Karpas-422 (cell line): ENCODE measurements around the gene C19orf81. TPM values are rescaled to one million over a fixed set of nuclear protein-coding genes. Genes with fewer than 3 reads are reported as not detected.
A peak's percentile ranks its signal among the peaks of the same experiment; 100 is the strongest.

Source experiments
- DNase-seq: peaks from one replicate; pipeline ENCODE4 v3.0.0-alpha.2; 2015
- H2AFZ ChIP-seq: fragments of 200-600 bp; sonication (generic); 2 replicates; pipeline ENCODE4 v1.6.1; 2014; ENCODE audit warnings: antibody characterized with exemption, low read length, mixed read lengths
- H3K27ac ChIP-seq: fragments of 200-600 bp; sonication (generic); 2 replicates; pipeline ENCODE4 v1.5.1; 2014; ENCODE audit warnings: mild to moderate bottlenecking, low read length, moderate library complexity
- H3K27me3 ChIP-seq: fragments of 200-600 bp; sonication (generic); 2 replicates; pipeline ENCODE4 v1.6.1; 2014; ENCODE audit warnings: low read length, mixed read lengths
- H3K36me3 ChIP-seq: fragments of 200-600 bp; sonication (generic); 2 replicates; pipeline ENCODE4 v1.6.1; 2014; ENCODE audit warnings: low read length, mixed read lengths; ENCODE audit not compliant: insufficient read depth
- H3K4me1 ChIP-seq: fragments of 200-600 bp; sonication (generic); 2 replicates; pipeline ENCODE4 v1.6.1; 2014; ENCODE audit warnings: mild to moderate bottlenecking, low read length, mixed read lengths
- H3K4me2 ChIP-seq: fragments of 200-600 bp; sonication (generic); 2 replicates; pipeline ENCODE4 v1.6.1; 2014; ENCODE audit warnings: low read length, low read depth, mild to moderate bottlenecking; ENCODE audit not compliant: poor library complexity, severe bottlenecking
- H3K4me3 ChIP-seq: fragments of 200-600 bp; sonication (generic); 2 replicates; pipeline ENCODE4 v1.5.1; 2014; ENCODE audit warnings: mild to moderate bottlenecking, antibody characterized with exemption, low read length, mixed read lengths
- H3K79me2 ChIP-seq: fragments of 200-600 bp; sonication (generic); 2 replicates; pipeline ENCODE4 v1.6.1; 2014; ENCODE audit warnings: mild to moderate bottlenecking, low read length, mixed read lengths
- H3K9ac ChIP-seq: fragments of 200-600 bp; sonication (generic); 2 replicates; pipeline ENCODE4 v1.6.0; 2014; ENCODE audit warnings: low read length
- H3K9me2 ChIP-seq: fragments of 200-600 bp; sonication (generic), shearing (Covaris generic); replicated peaks from 2 replicates; pipeline ENCODE4 v1.6.0; 2014; ENCODE audit warnings: mild to moderate bottlenecking, low read length, moderate library complexity; ENCODE audit not compliant: insufficient read depth
- H3K9me3 ChIP-seq: fragments of 300-700, 200-600 bp; sonication (generic); 2 replicates; pipeline ENCODE4 v1.6.1; 2014; ENCODE audit warnings: low read length, mixed read lengths
- H4K20me1 ChIP-seq: fragments of 200-600 bp; sonication (generic); 2 replicates; pipeline ENCODE4 v1.6.1; 2014; ENCODE audit warnings: mild to moderate bottlenecking, antibody characterized with exemption, low read length, low read depth; ENCODE audit not compliant: insufficient read depth
- total RNA-seq: library from RNA; depleted of rRNA; stranded (reverse); fragments of >200 nt; shearing (Covaris generic); gene quantifications from 2 replicates; pipeline ENCODE4 v1.2.3, GENCODE V29; 2014; ENCODE audit warnings: low replicate concordance; rRNA removed

Gene C19orf81
- total RNA-seq, 1 experiment from 2014 or later: not detected

- H3K4me2 ChIP-seq: no peak overlapping the region
- H4K20me1 ChIP-seq: peaks cover 4% of the 10 kb centered on the region; the same call in 1 of the 2 replicates
- no peak overlapping the region for H2AFZ ChIP-seq
- no peaks in the 10 kb centered on the region for H3K27me3 ChIP-seq
- no peaks in the 10 kb centered on the region for H3K4me1 ChIP-seq
- H3K36me3 ChIP-seq: no peaks in the 10 kb centered on the region
- no peaks in the 10 kb centered on the region for H3K79me2 ChIP-seq
- H3K27ac ChIP-seq: no peak overlapping the region
- H3K9me2 ChIP-seq: no peaks in the 10 kb centered on the region
- H3K9ac ChIP-seq: no peak overlapping the region
- no peaks in the 10 kb centered on the region for H3K9me3 ChIP-seq
- no peak overlapping the region for H3K4me3 ChIP-seq
- no peak for DNase-seq
Measured at GRCh38 chr19:50702871-50703829, 53.9 kb downstream of the C19orf81 start.

- Histone ChIP-seq H2AFZ (no peak overlapping the region), H3K9ac (no peak overlapping the region), H4K20me1 (peaks cover 4% of the 10 kb centered on the region; the same call in 1 of the 2 replicates), H3K4me3 (no peak overlapping the region), H3K36me3 (no peaks in the 10 kb centered on the region), H3K9me3 (no peaks in the 10 kb centered on the region), H3K9me2 (no peaks in the 10 kb centered on the region), H3K27ac (no peak overlapping the region), H3K4me2 (no peak overlapping the region), H3K27me3 (no peaks in the 10 kb centered on the region), H3K4me1 (no peaks in the 10 kb centered on the region), H3K79me2 (no peaks in the 10 kb centered on the region)
- DNase-seq: no peak
Measured at GRCh38 chr19:50703915-50704796, 54.9 kb downstream of the C19orf81 start.

- Histone ChIP-seq H3K4me2 (no peak overlapping the region), H3K9me2 (no peaks in the 10 kb centered on the region), H3K27ac (no peak overlapping the region), H3K9me3 (no peaks in the 10 kb centered on the region), H3K9ac (no peak overlapping the region), H3K27me3 (no peaks in the 10 kb centered on the region), H3K36me3 (no peaks in the 10 kb centered on the region), H3K4me1 (no peaks in the 10 kb centered on the region), H2AFZ (no peak overlapping the region), H3K4me3 (no peak overlapping the region), H4K20me1 (peaks cover 4% of the 10 kb centered on the region; the same call in 1 of the 2 replicates), H3K79me2 (no peaks in the 10 kb centered on the region)
- DNase-seq: peak; percentile 87
Measured at GRCh38 chr19:50705422-50706019, 56.3 kb downstream of the C19orf81 start.

GRCh38 chr19:50706387-50706786, 57.1 kb downstream of the C19orf81 start:
- Histone ChIP-seq H3K4me1 (no peaks in the 10 kb centered on the region), H4K20me1 (peaks cover 4% of the 10 kb centered on the region; the same call in 1 of the 2 replicates), H3K36me3 (no peaks in the 10 kb centered on the region), H3K79me2 (no peaks in the 10 kb centered on the region), H3K9me3 (no peaks in the 10 kb centered on the region), H3K9me2 (no peaks in the 10 kb centered on the region), H2AFZ (no peak overlapping the region), H3K4me2 (no peak overlapping the region), H3K9ac (no peak overlapping the region), H3K27ac (no peak overlapping the region), H3K27me3 (no peaks in the 10 kb centered on the region), H3K4me3 (no peak overlapping the region)
- DNase-seq: no peak

GRCh38 chr19:50708179-50708879, 59.1 kb downstream of the C19orf81 start:
- Histone ChIP-seq H3K4me1 (no peaks in the 10 kb centered on the region), H3K4me3 (no peak overlapping the region), H3K9me2 (no peaks in the 10 kb centered on the region), H3K9me3 (no peaks in the 10 kb centered on the region), H3K27ac (no peak overlapping the region), H3K4me2 (no peak overlapping the region), H3K79me2 (no peaks in the 10 kb centered on the region), H3K27me3 (no peaks in the 10 kb centered on the region), H2AFZ (no peak overlapping the region), H3K9ac (no peak overlapping the region), H4K20me1 (peaks cover 4% of the 10 kb centered on the region; the same call in 1 of the 2 replicates), H3K36me3 (no peaks in the 10 kb centered on the region)
- DNase-seq: peak; percentile 74

Other genes with a start within 250 kb of the C19orf81 start
- gene SPIB, start 230.5 kb upstream of the C19orf81 start, total RNA-seq: 221 and 239 TPM in 2 replicates
- gene MYBPC2, start 216.6 kb upstream of the C19orf81 start, total RNA-seq: 23.4 and 48.3 TPM in 2 replicates
- gene EMC10, start 172.9 kb upstream of the C19orf81 start, total RNA-seq: 63.7 and 93.4 TPM in 2 replicates
- 1.2 TPM in 1 of 2 replicates, not detected in the other for gene GARIN5A, start 172.6 kb upstream of the C19orf81 start, total RNA-seq
- gene JOSD2, start 138.3 kb upstream of the C19orf81 start, total RNA-seq: 15.8 and 42.3 TPM in 2 replicates
- not detected in 2 replicates for gene ASPDH, start 135.5 kb upstream of the C19orf81 start, total RNA-seq
- not detected in 2 replicates for gene LRRC4B, start 81.0 kb upstream of the C19orf81 start, total RNA-seq
- gene SYT3, start 9.6 kb upstream of the C19orf81 start, total RNA-seq: 0.11 TPM in 1 of 2 replicates, not detected in the other
- not detected in 2 replicates for gene SHANK1, start 70.4 kb downstream of the C19orf81 start, total RNA-seq
- 0.47 and 1.6 TPM in 2 replicates for gene CLEC11A, start 73.9 kb downstream of the C19orf81 start, total RNA-seq
- not detected in 2 replicates for gene GPR32, start 121.0 kb downstream of the C19orf81 start, total RNA-seq
- gene ACP4, start 141.0 kb downstream of the C19orf81 start, total RNA-seq: not detected in 2 replicates
- not detected in 2 replicates for gene KLK1, start 174.3 kb downstream of the C19orf81 start, total RNA-seq
- gene KLK15, start 184.1 kb downstream of the C19orf81 start, total RNA-seq: not detected in 2 replicates
- not detected in 2 replicates for gene KLK3, start 205.5 kb downstream of the C19orf81 start, total RNA-seq
- gene KLK2, start 224.0 kb downstream of the C19orf81 start, total RNA-seq: 0.11 and 1.8 TPM in 2 replicates